ELR (cell line): ENCODE measurements around the gene LAMB1.
"Not testable (repeated sequence)": the region's sequence is repeated elsewhere in the genome, so short reads cannot be mapped to it uniquely, and the experiment has no call there.

Source experiments
- DNase-seq: peaks from one replicate; pipeline ENCODE4 v3.0.0-alpha.2; 2015; ENCODE audit warnings: low read depth

Gene LAMB1

DNA sequence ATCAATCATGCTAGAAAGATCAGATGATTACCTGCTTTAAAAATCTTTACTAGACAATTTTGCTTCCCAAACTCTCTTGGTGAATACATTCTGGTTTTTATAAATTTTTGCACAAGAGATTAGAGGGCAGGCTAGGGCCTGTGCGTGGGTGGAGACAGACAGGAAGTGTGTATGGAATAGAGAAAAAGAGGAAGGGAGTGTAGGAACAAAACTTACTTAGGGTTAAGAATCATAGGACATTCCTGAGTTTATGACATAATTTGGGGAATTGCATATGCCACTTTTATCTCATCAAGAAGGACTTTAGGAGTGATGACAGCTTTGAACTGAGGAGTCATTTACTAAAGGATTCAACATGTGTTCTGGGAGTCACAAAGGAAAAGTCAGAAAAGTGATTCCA, 31.3 kb downstream of the LAMB1 start:
- DNase-seq = no peak

DNA sequence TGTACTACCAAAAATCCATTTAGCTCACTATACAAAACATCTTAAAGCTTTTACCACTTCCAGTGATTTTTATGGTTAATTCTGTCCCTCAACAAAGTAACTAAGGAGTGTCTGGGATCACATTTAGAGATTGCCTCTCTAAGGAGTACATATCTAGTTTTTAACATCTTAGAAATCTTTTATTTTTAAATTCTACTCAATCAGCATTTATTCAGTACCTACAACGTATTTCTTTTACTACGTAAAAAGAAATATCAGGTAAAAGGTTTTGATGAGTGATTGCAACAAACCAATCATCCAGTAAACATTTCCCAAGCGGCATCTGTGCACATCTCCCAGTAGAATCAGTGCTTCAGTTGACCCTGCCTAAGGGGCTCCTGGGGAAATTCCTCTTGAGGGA, 31.9 kb downstream of the LAMB1 start:
- DNase-seq = no peak

GRCh38 chr7:107969856-107970255, 33.1 kb downstream of the LAMB1 start:
- no peak for DNase-seq

DNA sequence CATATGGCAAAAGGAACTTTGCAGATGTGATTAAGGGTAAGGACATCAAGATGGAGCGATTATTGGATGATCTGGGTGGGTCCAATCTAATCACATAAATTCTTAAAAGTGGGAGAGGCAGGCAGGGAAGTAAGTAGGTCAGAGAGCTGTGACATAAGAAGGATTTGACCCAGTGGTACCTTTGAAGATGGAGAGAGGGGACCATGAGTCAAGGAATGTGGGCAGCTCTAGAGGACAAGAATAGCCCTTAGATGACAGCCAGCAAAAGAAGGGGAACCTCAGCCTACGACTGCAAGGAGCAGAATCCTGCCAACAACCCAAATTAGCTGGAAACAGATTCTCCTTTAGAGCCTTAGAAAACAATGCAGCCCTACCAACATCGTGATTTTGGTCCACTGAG, 34.5 kb downstream of the LAMB1 start:
- no peak for DNase-seq

DNA sequence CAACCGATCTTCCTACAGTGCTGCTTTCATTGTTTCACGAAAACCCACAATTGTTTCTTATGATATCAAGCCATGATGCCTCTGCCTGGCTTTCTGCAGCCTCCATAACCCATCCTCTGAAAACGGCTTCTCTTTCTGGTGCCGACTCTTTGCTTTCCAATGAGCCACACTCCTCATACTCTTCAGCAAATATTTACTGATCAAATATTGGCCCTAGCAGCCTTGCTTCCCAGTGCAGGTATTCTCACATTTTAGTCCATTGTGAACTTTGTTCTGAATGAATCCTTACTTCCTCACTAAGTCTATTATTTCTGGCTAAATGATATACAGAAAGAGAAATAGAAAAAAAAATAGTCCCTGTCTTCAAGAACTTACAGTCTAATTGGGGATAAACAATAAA, 35.5 kb downstream of the LAMB1 start:
- DNase-seq = no peak

GRCh38 chr7:107966711-107967110, 36.2 kb downstream of the LAMB1 start:
- DNase-seq = peak; percentile 90

DNA sequence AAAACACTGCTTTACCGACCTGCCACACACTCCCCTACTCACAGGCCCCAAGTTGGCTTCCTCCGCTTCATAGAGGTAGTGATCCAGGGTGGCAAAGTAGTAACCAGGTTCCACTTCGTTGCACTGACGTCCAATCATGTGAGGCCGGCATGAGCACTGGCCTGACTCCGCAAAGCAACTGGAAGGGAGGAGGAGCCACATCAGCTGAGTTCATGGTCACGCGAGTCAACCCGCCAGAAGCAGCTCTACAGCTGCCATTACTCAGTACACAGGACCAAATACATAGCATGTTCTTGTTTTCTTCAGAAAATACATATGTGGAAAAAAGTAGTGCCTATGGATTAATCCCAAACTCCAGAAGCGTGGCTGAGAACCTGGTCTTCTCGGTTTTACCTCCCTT, 38.5 kb downstream of the LAMB1 start:
- DNase-seq = no peak

DNA sequence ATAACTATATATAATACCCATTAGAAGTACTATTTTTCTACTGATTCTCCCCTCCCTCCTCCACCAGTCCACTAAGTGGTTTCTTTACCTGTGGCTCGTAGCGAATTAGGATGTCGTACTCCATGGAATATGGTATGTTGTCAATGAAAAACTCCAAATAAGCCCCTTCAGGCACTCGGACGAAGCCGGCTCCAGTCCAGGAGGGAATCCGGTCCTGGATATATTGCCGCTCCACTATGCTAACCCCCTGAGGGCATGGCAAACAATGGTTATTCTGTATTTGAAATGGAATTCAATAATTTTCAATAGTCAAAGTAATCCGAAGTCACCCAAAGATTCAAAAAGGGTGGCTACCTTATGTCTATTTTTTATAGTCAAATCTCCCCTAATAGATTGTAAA, 40.1 kb downstream of the LAMB1 start:
- no peak for DNase-seq

DNA sequence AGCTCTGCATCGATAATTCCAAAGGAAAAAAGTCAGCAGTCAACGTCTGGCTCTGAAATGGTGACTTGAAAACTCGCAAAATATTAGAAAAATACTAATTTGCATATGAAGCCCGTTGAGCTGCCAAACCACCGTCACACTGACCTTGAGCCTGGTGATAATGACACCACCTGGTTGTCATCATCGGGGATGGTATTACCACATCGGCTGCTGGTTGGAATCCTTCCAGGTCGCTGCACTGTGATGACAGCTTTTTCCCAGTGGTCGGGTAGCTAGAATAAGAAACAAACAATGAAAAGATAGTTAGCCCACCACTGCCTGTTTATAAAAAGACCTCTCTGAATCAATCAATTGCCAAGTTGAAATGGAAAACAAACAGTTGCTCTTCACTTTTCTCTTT, 41.6 kb downstream of the LAMB1 start:
- DNase-seq = no peak

DNA sequence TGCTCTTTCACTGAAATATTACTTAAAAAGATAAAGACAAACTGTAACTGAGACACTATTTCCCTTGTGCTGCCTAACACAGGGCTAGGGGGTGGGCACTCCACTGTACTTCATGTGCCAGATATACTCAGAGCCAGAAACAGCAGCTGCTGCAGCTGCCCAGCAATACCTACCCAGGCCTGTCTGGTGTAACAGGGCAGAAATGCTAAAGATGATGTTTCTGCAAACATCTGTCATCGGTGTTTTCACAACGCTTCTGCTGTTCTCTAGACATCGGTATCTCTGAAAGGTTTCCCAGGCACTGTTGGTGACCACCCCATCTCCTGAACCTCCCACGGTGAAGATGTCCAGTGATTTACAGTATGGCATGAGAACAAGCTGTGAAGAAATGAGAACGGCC, 42.7 kb downstream of the LAMB1 start:
- DNase-seq = no peak

DNA sequence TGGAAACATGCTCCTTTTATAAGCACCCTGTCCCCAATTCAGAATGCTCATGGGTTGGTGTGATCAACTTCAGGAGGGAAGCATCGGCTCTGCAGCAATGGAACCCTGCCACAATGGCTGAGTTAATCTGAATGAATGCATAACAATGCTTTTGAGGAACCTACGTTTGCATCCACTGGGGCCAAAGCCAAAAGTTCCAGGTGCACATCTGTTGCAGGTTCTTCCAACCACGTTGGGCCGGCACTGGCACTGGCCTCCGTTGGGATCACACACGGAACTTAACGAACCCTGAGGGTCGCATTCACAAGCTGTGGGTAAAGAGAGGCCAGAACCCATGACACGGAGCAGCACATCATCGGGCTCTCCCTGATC, 43.4 kb downstream of the LAMB1 start:
- DNase-seq = no peak

- DNase-seq = peak; percentile 65
These were observed 44.0 kb downstream of the LAMB1 start for GRCh38 chr7:107958764-107959526.

GRCh38 chr7:107957436-107957835, 45.5 kb downstream of the LAMB1 start:
- DNase-seq = no peak

- DNase-seq = not testable (repeated sequence)
These were observed 46.0 kb downstream of the LAMB1 start for GRCh38 chr7:107956950-107957349.

DNA sequence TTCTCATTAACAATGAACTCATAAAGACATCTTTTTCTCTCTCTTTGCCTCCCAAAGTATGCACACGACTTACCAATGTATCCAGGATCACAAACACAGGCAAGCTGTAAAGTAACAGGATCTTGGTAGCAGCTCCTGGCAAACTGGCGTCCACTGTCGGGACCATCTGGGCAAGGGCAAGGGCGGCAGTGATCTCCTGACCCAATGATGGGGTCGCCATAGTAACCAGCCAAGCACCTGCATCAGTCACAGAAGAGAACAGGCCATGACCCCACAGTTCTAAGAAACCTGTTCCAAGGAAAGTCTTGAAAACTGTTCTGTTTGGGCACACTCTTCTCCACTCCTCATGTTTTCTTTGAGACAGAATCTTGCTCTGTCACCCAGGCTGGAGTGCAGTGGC, 47.6 kb downstream of the LAMB1 start:
- no peak for DNase-seq

DNA sequence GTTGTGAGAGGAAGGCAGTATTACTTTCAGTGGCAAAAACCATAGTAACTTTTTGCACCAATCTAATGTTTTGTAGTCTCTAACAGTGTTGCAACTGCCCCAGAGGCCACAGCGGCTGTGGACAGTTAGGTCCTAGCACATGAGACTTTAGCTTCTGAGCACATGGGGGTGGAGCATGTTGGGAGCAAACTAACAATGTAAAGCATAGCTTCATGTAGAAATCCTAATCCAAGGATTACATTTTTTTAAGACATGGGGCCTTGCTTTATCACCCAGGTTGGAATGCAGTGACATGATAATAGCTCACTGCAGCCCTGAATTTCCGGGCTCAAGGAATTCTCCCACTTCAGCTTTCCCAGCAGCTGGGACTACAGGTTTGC, 49.0 kb downstream of the LAMB1 start:
- peak; percentile 41 for DNase-seq

DNA sequence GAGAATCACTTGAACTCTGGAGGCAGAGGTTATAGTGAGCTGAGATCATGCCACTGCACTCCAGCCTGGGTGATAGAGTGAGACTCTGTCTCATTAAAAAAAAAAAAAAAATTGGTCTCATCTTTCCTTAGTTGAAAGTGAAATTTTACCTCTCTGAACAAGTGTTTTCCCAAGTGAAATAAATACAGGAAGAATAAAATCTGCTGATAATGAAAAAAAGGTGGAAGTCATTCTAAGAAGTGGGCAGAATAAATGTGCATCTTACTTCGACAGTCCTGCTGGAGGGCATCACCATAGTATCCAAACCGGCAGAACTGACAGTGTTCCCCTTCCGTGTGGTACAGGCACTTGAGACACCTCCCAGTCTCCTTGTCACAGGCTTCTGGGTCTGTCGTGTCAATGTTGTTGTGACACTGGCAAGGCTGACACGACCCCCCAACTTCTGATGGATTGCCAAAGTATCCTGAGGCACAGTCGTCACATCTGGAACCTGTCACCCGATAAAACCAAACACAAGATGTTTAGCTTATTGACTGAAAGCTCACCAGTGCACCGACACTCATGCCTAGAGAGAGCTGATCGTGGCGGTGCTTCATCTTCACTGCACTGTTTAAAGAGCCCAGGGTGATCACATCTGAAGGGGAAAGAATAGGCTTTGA, 49.6 kb downstream of the LAMB1 start:
- no peak for DNase-seq

DNA sequence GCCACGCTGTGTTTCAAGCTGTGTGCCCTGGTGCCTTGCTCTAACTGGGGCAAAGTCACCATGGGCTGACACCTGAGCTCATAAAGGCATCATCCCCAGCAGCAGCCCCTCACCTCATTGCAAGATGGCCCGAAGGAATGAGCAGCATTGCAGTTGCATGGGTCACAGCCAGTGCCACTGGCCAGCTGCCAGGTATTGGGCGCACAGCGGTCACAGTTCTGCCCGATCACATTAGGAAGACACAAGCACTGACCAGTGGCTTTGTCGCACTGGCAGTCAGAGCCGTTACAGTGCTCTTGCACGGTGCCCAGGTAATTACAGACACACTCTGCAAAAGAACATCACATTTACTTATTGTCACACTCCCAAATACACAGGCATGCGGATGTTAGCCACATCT, 51.1 kb downstream of the LAMB1 start:
- DNase-seq = no peak

DNA sequence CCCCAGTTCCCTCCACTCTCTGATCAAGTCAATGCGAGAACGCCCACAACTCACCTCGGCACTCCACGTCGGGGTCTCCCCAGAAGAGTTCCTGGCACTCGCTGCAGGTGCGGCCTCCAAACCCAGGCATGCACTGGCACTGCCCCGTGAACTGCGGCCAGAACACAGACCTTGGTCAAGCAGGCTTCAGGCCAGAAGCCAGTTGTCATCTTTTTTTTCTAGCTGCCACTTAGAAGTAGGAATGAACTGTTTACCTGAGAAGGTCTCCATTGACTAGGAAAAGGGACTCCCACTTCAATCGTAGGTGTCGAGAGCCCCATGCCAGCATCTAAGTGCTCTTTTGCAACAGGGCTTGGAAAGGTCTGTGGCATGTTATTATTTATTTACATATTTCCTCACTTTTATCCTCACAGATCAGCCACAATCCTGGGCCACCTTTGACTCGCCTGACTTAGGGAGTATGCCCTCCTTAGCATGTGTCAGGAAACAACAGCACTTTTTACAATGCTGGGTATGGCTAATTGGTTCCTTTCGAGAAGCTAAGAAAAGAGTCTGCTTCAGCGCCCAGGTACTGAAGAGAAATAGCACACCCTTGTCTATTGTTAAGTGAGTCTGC, 51.7 kb downstream of the LAMB1 start:
- no peak for DNase-seq

GRCh38 chr7:107949443-107949935, 53.5 kb downstream of the LAMB1 start:
- no peak for DNase-seq

- DNase-seq = peak; percentile 94
These were observed 54.1 kb downstream of the LAMB1 start for GRCh38 chr7:107948645-107949442.

DNA sequence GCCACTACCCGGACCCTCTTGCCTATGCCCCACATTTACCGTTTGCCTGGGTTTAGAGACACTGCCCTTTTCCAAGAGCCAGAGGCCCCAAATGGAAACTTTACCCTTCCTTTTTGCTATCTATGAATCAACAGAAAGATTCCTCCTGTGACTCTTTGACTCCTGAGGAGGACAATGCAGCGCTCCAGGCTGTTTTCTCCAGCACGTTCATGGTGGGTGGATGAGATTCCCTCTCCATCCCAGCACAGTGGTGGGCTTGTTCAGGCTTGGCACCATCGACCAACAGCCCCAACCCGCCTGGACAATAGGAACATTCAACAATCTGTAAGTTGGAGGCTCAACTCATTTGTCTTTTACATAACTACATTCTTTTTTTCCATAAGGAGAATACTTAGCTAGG, 56.1 kb downstream of the LAMB1 start:
- no peak for DNase-seq

GRCh38 chr7:107946451-107946850, 56.5 kb downstream of the LAMB1 start:
- DNase-seq = no peak
